ENCODE data around the gene EMC10.
"Not testable (repeated sequence)": the region's sequence is repeated elsewhere in the genome, so short reads cannot be mapped to it uniquely, and the experiment has no call there.

EMC10 gene

DNA sequence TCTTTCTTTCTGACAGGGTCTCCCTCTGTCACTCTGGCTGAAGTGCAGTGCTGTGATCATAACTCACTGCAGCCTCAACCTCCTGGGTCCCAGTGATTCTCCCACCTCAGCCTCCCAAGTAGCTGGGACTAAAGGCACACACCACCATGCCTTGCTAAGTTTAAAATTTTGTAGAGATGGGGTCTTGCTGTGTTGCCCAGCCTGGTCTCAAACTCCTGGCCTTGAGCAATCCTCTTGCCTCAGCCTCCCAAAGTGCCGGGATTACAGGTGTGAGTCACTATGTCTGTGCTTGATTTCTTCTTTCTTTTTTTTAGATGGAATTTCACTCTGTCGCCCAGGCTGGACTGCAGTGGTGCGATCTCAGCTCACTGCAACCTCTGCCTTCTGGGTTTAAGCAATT is 51.7 kb downstream of the EMC10 start:
- not testable (repeated sequence) for H3K9me3 ChIP-seq (ENCODE audit: control insufficient read depth in 1 of 2, low read length in 2 of 2); H3K4me3 ChIP-seq (ENCODE audit: low read depth in 1 of 2, low read length in 2 of 2); H3K27me3 ChIP-seq (ENCODE audit: low read depth, low read length); H3K4me1 ChIP-seq (ENCODE audit: control insufficient read depth in 1 of 2, insufficient read depth in 2 of 2, low read length in 2 of 2); H3K36me3 ChIP-seq (ENCODE audit: control insufficient read depth in 1 of 2, insufficient read depth in 2 of 2, low read length in 2 of 2); H3K27ac ChIP-seq (ENCODE audit: low read length)

DNA sequence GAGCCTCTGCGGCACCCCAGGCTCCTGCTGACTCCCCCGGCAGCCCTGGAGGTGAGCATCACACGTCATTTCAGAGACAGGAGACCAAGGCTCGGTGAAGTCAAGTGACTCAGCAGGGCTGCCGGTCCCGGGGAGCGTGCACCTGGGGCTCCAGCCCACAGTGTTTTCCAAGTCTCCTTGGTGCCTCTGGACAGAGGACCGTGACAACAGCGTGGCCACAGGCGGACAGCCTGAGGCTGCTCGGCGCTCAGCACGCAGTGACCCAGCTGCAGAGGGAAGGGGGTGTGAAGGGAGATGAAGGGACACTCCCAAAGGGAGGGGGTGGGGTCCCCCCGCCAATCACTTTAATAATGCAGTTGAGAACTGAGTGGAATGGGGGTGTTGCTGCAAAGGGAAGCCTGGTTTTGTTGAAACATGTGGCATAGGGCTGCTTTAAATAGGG is 54.9 kb downstream of the EMC10 start:
- Histone ChIP-seq H3K36me3 (ENCODE audit: control insufficient read depth in 1 of 2, insufficient read depth in 2 of 2, low read length in 2 of 2) (no peaks in the 10 kb centered on the region), H3K27me3 (ENCODE audit: low read depth, low read length) (no peaks in the 10 kb centered on the region), H3K4me3 (ENCODE audit: low read depth in 1 of 2, low read length in 2 of 2) (no peak overlapping the region), H3K4me1 (ENCODE audit: control insufficient read depth in 1 of 2, insufficient read depth in 2 of 2, low read length in 2 of 2) (no peaks in the 10 kb centered on the region), H3K9me3 (ENCODE audit: control insufficient read depth in 1 of 2, low read length in 2 of 2) (peaks cover 5 to 10% of the 10 kb centered on the region in 2 donors), H3K27ac (ENCODE audit: low read length) (no peak overlapping the region)

DNA sequence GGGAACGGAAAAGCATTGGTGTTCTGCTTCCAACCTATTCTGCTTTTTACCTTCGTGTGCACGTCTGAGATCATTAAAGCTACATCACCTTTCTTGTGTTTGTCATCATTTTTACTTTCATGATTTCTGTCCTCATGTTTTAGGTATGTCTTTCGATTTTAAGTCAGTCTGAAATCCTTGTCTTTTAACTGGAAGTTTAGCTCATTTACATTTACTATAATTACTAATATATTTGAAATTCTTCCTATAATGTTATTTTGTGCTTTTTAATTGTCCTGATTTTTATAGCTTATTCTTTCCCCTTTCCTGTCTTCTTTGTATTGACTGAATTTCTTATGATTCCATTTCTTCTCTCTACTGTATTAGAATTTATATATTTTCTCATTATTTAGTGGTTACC is 56.6 kb downstream of the EMC10 start:
- Histone ChIP-seq H3K27me3 (ENCODE audit: low read depth, low read length) (no peaks in the 10 kb centered on the region), H3K4me3 (ENCODE audit: low read depth in 1 of 2, low read length in 2 of 2) (no peak overlapping the region), H3K27ac (ENCODE audit: low read length) (no peak overlapping the region), H3K4me1 (ENCODE audit: control insufficient read depth in 1 of 2, insufficient read depth in 2 of 2, low read length in 2 of 2) (no peaks in the 10 kb centered on the region), H3K36me3 (ENCODE audit: control insufficient read depth in 1 of 2, insufficient read depth in 2 of 2, low read length in 2 of 2) (no peaks in the 10 kb centered on the region), H3K9me3 (ENCODE audit: control insufficient read depth in 1 of 2, low read length in 2 of 2) (peaks cover 5 to 10% of the 10 kb centered on the region in 2 donors)

GRCh38 chr19:50534478-50534877 is 58.2 kb downstream of the EMC10 start:
- H3K36me3 ChIP-seq (ENCODE audit: control insufficient read depth in 1 of 2, insufficient read depth in 2 of 2, low read length in 2 of 2), result no peaks in the 10 kb centered on the region
- H3K27me3 ChIP-seq (ENCODE audit: low read depth, low read length), result no peaks in the 10 kb centered on the region
- no peak overlapping the region for H3K4me3 ChIP-seq (ENCODE audit: low read depth in 1 of 2, low read length in 2 of 2)
- H3K9me3 ChIP-seq (ENCODE audit: control insufficient read depth in 1 of 2, low read length in 2 of 2), result peaks cover 5 to 10% of the 10 kb centered on the region in 2 donors
- no peak overlapping the region for H3K27ac ChIP-seq (ENCODE audit: low read length)
- no peaks in the 10 kb centered on the region for H3K4me1 ChIP-seq (ENCODE audit: control insufficient read depth in 1 of 2, insufficient read depth in 2 of 2, low read length in 2 of 2)

- H3K27ac ChIP-seq (ENCODE audit: low read length), result no peak overlapping the region
- no peaks in the 10 kb centered on the region for H3K4me1 ChIP-seq (ENCODE audit: control insufficient read depth in 1 of 2, insufficient read depth in 2 of 2, low read length in 2 of 2)
- no peaks in the 10 kb centered on the region for H3K36me3 ChIP-seq (ENCODE audit: control insufficient read depth in 1 of 2, insufficient read depth in 2 of 2, low read length in 2 of 2)
- H3K4me3 ChIP-seq (ENCODE audit: low read depth in 1 of 2, low read length in 2 of 2), result no peak overlapping the region
- no peaks in the 10 kb centered on the region for H3K27me3 ChIP-seq (ENCODE audit: low read depth, low read length)
- peaks cover 5 to 10% of the 10 kb centered on the region in 2 donors for H3K9me3 ChIP-seq (ENCODE audit: control insufficient read depth in 1 of 2, low read length in 2 of 2)
Measured at GRCh38 chr19:50535672-50536187, 59.4 kb downstream of the EMC10 start.

- Histone ChIP-seq H3K27me3 (ENCODE audit: low read depth, low read length) (no peaks in the 10 kb centered on the region), H3K4me1 (ENCODE audit: control insufficient read depth in 1 of 2, insufficient read depth in 2 of 2, low read length in 2 of 2) (no peaks in the 10 kb centered on the region), H3K9me3 (ENCODE audit: control insufficient read depth in 1 of 2, low read length in 2 of 2) (peaks cover 5 to 10% of the 10 kb centered on the region in 2 donors), H3K4me3 (ENCODE audit: low read depth in 1 of 2, low read length in 2 of 2) (no peak overlapping the region), H3K36me3 (ENCODE audit: control insufficient read depth in 1 of 2, insufficient read depth in 2 of 2, low read length in 2 of 2) (no peaks in the 10 kb centered on the region), H3K27ac (ENCODE audit: low read length) (no peak overlapping the region)
Measured at GRCh38 chr19:50536662-50537305, 60.5 kb downstream of the EMC10 start.

DNA sequence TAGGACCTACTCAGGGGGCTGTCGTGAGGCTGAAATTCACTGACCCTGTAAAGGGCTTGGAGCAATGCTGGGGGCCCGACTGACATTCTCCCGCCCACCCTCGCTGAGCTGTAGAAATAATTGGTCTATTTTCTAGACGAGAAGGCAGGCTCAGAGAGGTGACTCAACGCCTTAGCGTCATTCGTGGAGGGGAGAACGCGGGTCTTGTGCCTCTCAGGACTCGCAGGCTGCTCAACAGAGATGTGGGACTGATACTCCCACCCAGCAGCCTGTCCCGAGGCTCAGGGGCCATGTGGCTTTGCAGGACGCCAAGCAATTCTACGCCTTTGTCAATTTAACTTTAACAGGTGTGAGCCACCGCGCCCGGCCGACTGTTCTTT is 61.0 kb downstream of the EMC10 start:
- no peak overlapping the region for H3K27ac ChIP-seq (ENCODE audit: low read length)

GRCh38 chr19:50537769-50538230 is 61.5 kb downstream of the EMC10 start:
- no peaks in the 10 kb centered on the region for H3K36me3 ChIP-seq (ENCODE audit: control insufficient read depth in 1 of 2, insufficient read depth in 2 of 2, low read length in 2 of 2)
- H3K4me3 ChIP-seq (ENCODE audit: low read depth in 1 of 2, low read length in 2 of 2), result no peak overlapping the region
- no peaks in the 10 kb centered on the region for H3K27me3 ChIP-seq (ENCODE audit: low read depth, low read length)
- peaks cover 0 to 5% of the 10 kb centered on the region in 2 donors for H3K9me3 ChIP-seq (ENCODE audit: control insufficient read depth in 1 of 2, low read length in 2 of 2)
- no peaks in the 10 kb centered on the region for H3K4me1 ChIP-seq (ENCODE audit: control insufficient read depth in 1 of 2, insufficient read depth in 2 of 2, low read length in 2 of 2)
- H3K27ac ChIP-seq (ENCODE audit: low read length), result no peak overlapping the region

More for the DNA sequence above, 61.0 kb downstream of the EMC10 start:
- H3K4me3 ChIP-seq (ENCODE audit: low read depth in 1 of 2, low read length in 2 of 2), result no peak overlapping the region
- H3K36me3 ChIP-seq (ENCODE audit: control insufficient read depth in 1 of 2, insufficient read depth in 2 of 2, low read length in 2 of 2), result no peaks in the 10 kb centered on the region
- H3K9me3 ChIP-seq (ENCODE audit: control insufficient read depth in 1 of 2, low read length in 2 of 2), result peaks cover 3 to 10% of the 10 kb centered on the region in 2 donors
- no peaks in the 10 kb centered on the region for H3K27me3 ChIP-seq (ENCODE audit: low read depth, low read length)
- no peaks in the 10 kb centered on the region for H3K4me1 ChIP-seq (ENCODE audit: control insufficient read depth in 1 of 2, insufficient read depth in 2 of 2, low read length in 2 of 2)
